ENCODE data around the gene CENPT.
A peak's percentile ranks its signal among the peaks of the same experiment; 100 is the strongest.

The CENPT gene

DNA sequence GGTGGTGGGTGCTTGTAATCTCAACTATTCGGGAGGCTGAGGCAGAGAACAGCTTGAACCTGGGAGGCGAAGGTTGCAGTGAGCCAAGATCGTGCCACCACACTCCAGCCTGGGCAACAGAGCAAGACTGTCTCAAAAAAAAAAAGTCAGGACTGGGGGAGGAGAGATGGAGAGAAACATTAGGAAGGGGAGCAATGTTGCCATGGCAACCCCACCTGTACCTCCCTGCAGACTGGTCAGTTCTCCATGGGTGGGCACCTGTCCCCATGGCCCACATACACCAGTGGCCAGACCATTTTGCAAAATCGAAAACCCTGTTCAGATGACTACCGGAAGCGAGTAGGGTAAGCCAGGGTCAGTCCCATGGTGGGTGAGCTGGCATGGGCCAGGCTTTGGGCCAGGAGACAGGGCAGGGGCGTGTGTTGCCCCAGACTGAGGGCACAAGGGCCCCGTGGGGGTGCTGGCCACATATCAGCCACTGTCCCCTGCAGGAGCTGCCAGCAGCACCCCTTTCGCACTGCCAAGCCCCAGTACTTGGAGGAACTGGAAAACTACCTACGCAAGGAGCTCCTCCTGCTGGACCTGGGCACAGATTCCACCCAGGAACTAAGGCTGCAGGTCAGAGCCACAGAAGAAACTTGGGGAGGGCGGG lies 26.8 kb downstream of the CENPT start:
- Histone ChIP-seq H3K27ac (ENCODE audit: low read depth in 2 of 2, low read length in 2 of 2) (no peak overlapping the region), H3K9me3 (ENCODE audit: control insufficient read depth in 2 of 2, low read length in 2 of 2) (no peaks in the 10 kb centered on the region), H3K4me1 (ENCODE audit: control insufficient read depth in 2 of 2, insufficient read depth in 2 of 2, low read length in 2 of 2) (no peaks in the 10 kb centered on the region), H3K9ac (ENCODE audit: low read depth in 1 of 2, low read length in 2 of 2) (no peak overlapping the region), H3K27me3 (ENCODE audit: control insufficient read depth in 2 of 2, insufficient read depth in 2 of 2, low read length in 2 of 2) (no peaks in the 10 kb centered on the region), H3K36me3 (ENCODE audit: control insufficient read depth in 2 of 2, insufficient read depth in 2 of 2, low read length in 2 of 2) (no peaks in the 10 kb centered on the region), H3K4me3 (ENCODE audit: low read length in 2 of 2) (no peak overlapping the region)

DNA sequence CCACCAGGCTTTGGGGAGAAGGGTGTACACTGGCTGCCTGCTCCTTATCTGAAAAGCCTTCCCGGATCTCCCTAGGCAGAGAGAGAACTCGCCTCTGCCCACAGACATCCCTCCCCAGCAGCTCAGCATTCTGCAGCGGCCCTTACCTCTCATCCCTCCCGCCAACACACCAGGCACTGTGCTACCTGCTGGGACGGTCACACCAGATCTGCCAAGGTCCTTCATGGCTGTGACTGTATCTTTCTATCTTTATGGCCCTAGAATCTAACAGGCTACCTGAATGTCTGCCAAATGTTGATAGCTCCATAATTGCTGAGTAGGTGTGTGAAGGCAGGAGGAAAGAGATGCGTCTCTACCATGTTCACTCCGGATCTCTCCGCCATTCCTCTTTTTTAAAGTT lies 32.9 kb downstream of the CENPT start:
- Histone ChIP-seq H3K4me1 (ENCODE audit: control insufficient read depth in 2 of 2, insufficient read depth in 2 of 2, low read length in 2 of 2) (peaks cover 6% of the 10 kb centered on the region in 2 donors), H3K36me3 (ENCODE audit: control insufficient read depth in 2 of 2, insufficient read depth in 2 of 2, low read length in 2 of 2) (no peaks in the 10 kb centered on the region), H3K27me3 (ENCODE audit: control insufficient read depth in 2 of 2, insufficient read depth in 2 of 2, low read length in 2 of 2) (no peaks in the 10 kb centered on the region), H3K4me3 (ENCODE audit: low read length in 2 of 2) (no peak overlapping the region), H3K9me3 (ENCODE audit: control insufficient read depth in 2 of 2, low read length in 2 of 2) (no peaks in the 10 kb centered on the region), H3K9ac (ENCODE audit: low read depth in 1 of 2, low read length in 2 of 2) (no peak overlapping the region), H3K27ac (ENCODE audit: low read depth in 2 of 2, low read length in 2 of 2) (no peak overlapping the region)

DNA sequence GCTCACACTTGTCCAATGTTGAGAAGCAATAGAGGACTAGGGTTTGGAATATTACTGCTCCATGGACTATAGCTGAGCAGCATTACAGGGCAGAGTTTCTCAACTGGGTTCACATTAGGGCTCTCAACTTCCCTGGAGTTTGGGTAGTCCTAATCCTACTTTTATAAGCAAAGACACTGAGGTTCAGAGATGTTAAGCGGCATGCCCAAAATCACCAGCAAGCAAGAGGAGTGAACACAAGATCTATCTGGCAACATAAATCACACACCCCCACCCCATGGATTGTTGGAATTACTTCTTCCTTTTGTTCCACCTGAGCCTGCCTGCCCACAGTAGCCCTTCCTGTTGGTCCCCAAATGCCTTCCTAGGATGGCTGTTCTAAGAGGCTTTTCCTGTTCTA lies 35.6 kb downstream of the CENPT start:
- Histone ChIP-seq H3K9me3 (ENCODE audit: control insufficient read depth in 2 of 2, low read length in 2 of 2) (no peaks in the 10 kb centered on the region), H3K9ac (ENCODE audit: low read depth in 1 of 2, low read length in 2 of 2) (no peak overlapping the region), H3K27ac (ENCODE audit: low read depth in 2 of 2, low read length in 2 of 2) (no peak overlapping the region), H3K27me3 (ENCODE audit: control insufficient read depth in 2 of 2, insufficient read depth in 2 of 2, low read length in 2 of 2) (no peaks in the 10 kb centered on the region), H3K4me1 (ENCODE audit: control insufficient read depth in 2 of 2, insufficient read depth in 2 of 2, low read length in 2 of 2) (peaks cover 10 to 11% of the 10 kb centered on the region in 2 donors), H3K36me3 (ENCODE audit: control insufficient read depth in 2 of 2, insufficient read depth in 2 of 2, low read length in 2 of 2) (no peaks in the 10 kb centered on the region), H3K4me3 (ENCODE audit: low read length in 2 of 2) (no peak overlapping the region)

DNA sequence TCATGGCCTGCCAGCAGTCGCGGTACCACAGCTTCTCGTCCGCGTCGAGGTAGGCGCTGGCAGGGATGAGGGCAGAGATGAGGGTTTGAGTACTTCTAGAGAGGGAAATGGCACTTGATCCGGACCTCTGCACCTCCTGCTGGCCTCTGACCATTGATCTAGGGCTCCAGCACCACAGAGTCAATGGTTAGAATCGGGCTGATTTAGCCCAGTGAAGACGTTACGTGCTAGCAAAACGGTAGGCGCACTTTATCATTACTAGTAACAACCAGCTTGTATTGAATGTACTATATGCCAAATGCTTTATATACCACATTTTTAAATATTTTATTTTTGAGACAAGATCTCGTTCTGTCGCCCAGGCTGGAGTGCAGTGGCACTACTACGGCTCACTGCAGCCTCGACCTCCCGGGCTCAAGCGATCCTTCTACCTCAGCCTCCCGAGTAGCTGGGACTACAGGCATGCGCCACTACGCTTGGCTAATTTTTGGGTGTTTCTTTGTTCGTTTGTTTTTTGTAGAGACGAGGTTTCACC lies 40.3 kb downstream of the CENPT start:
- no peaks in the 10 kb centered on the region for H3K9me3 ChIP-seq (ENCODE audit: control insufficient read depth in 2 of 2, low read length in 2 of 2)
- peak overlapping the region in 1 of 2 donors; percentile 60 for H3K27ac ChIP-seq (ENCODE audit: low read depth in 2 of 2, low read length in 2 of 2)
- H3K36me3 ChIP-seq (ENCODE audit: control insufficient read depth in 2 of 2, insufficient read depth in 2 of 2, low read length in 2 of 2), result peaks cover 5 to 9% of the 10 kb centered on the region in 2 donors
- peak overlapping the region; percentile 93 for H3K4me3 ChIP-seq (ENCODE audit: low read length in 2 of 2)
- peaks cover 14 to 20% of the 10 kb centered on the region in 2 donors for H3K4me1 ChIP-seq (ENCODE audit: control insufficient read depth in 2 of 2, insufficient read depth in 2 of 2, low read length in 2 of 2)
- H3K27me3 ChIP-seq (ENCODE audit: control insufficient read depth in 2 of 2, insufficient read depth in 2 of 2, low read length in 2 of 2), result no peaks in the 10 kb centered on the region
- peak overlapping the region; percentile 61 to 95 for H3K9ac ChIP-seq (ENCODE audit: low read depth in 1 of 2, low read length in 2 of 2)

DNA sequence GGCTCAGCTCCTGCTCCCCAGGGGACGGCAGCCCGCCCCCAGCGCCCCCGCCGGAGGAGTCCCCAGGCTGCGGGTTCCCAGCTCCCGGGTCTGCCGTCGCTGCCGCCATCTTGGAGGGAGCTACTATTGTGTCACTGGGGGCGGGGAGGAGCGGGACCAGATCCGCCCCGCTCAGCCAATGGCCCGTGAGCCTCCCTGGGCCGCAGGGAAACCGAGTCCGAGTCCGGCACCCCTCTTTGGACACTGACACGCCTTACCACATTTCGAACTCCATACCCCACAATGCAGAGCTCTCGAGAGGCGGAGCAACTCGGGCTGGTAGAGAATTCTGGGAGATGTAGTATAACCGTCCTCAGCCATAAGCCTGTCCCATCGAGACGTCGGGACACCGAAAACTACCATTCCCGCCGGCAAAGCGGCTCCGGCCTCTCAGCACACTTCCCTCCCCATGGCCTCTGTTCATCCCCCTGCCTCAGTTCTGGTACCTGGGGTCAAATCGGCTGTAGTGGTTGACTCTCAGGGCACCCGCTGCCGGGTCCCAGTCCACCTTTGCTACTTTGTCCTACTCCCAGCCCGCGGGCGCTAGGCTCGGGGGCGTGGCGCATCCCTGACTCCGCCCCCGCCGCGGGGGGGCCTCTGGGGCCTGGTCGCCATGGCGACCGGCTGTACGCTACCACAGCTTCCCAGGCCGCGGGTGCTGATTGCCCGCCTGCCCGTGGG lies 40.9 kb downstream of the CENPT start, which contains the start of the genes RANBP10 and TSNAXIP1:
RANBP10 (minus strand) TSS at position 133 of the 720 bp plus-strand sequence; CDS start at position 109, 24 bp downstream.
TSNAXIP1 (plus strand) TSS at position 462 of the 720 bp plus-strand sequence. CDS start 261 bp downstream, outside the sequence.
- H3K27me3 ChIP-seq (ENCODE audit: control insufficient read depth in 2 of 2, insufficient read depth in 2 of 2, low read length in 2 of 2), result no peaks in the 10 kb centered on the region
- peaks cover 14 to 20% of the 10 kb centered on the region in 2 donors for H3K4me1 ChIP-seq (ENCODE audit: control insufficient read depth in 2 of 2, insufficient read depth in 2 of 2, low read length in 2 of 2)
- peak within 1 kb of the TSS; percentile 93 to 95 for H3K9ac ChIP-seq (ENCODE audit: low read depth in 1 of 2, low read length in 2 of 2)
- peak within 1 kb of the TSS; percentile 93 for H3K4me3 ChIP-seq (ENCODE audit: low read length in 2 of 2)
- no peaks in the 10 kb centered on the region for H3K9me3 ChIP-seq (ENCODE audit: control insufficient read depth in 2 of 2, low read length in 2 of 2)
- peak within 1 kb of the TSS; percentile 67 to 68 for H3K27ac ChIP-seq (ENCODE audit: low read depth in 2 of 2, low read length in 2 of 2)
- H3K36me3 ChIP-seq (ENCODE audit: control insufficient read depth in 2 of 2, insufficient read depth in 2 of 2, low read length in 2 of 2), result peaks cover 5 to 11% of the 10 kb centered on the region in 2 donors

DNA sequence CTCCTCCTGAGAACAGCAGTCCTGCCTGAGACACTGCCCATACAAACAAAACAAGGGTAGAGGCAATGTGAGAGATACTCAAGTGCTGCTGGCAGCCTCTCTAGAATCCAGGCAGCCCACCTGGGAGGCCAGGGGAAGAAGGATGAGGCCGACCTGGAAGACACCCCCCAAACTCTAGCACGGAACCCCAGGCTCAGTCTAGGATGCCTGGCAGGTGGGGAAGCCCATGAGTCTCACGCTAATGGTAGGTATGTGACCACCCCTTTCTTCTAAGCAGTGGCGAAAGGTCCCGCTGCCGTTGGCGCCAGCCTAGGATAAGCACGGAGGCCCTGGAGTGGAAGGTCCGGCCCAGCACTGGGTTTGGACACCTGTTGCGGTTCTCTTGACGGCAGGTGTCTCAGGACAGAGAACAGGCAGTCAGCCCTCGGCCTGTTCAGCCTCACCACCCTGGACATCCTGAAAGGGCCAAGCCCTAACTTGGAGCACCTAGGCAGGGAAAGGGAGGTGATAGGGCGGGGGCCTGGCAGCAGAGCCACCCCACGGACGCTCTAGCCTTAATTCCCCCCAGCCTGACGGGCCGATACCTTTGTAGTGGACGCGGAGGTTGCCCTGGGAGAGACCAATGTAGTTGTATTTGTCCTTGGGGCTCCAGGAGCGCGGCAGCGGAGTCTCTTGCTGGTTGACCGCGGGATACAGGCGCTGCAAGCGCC lies 41.6 kb downstream of the CENPT start:
- Histone ChIP-seq H3K4me1 (ENCODE audit: control insufficient read depth in 2 of 2, insufficient read depth in 2 of 2, low read length in 2 of 2) (peaks cover 14 to 20% of the 10 kb centered on the region in 2 donors), H3K4me3 (ENCODE audit: low read length in 2 of 2) (peak overlapping the region; percentile 93), H3K9ac (ENCODE audit: low read depth in 1 of 2, low read length in 2 of 2) (peak overlapping the region; percentile 93 to 95), H3K27ac (ENCODE audit: low read depth in 2 of 2, low read length in 2 of 2) (peak overlapping the region; percentile 67 to 68), H3K9me3 (ENCODE audit: control insufficient read depth in 2 of 2, low read length in 2 of 2) (no peaks in the 10 kb centered on the region), H3K27me3 (ENCODE audit: control insufficient read depth in 2 of 2, insufficient read depth in 2 of 2, low read length in 2 of 2) (no peaks in the 10 kb centered on the region), H3K36me3 (ENCODE audit: control insufficient read depth in 2 of 2, insufficient read depth in 2 of 2, low read length in 2 of 2) (peaks cover 11% of the 10 kb centered on the region in 2 donors)

DNA sequence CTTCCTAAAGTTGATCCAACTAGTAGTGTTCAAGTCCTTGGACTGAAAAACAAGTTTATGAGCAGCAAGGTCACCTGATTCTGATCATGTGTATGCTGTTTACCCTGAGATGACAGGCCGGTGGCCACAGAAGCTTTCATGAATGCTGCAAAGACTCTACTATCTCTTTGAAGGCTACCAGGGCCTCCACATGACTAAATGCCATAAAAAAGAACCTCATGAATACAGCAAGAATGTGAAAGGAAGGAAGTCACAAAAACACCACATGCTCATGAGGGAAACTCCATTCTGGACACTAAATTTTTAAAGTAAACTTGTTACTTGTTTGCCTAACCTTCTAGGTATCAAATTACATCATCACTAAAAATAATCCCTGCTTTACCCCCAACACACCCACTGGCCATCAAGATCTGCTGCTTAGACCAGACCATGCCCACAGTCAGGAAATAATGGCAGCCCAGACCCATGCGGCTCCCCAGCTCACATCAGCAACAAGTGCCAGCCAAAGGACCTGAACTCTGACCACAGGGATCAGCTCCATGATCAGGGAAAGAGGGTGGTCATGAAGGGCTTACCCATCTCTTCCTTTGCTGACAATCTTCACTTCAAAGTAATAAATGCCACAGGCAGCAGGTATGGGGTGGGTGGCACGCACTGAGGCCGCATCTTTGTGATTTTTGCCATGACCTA lies 42.5 kb downstream of the CENPT start:
- H3K36me3 ChIP-seq (ENCODE audit: control insufficient read depth in 2 of 2, insufficient read depth in 2 of 2, low read length in 2 of 2), result peaks cover 16 to 17% of the 10 kb centered on the region in 2 donors
- H3K4me3 ChIP-seq (ENCODE audit: low read length in 2 of 2), result peak overlapping the region; percentile 93
- H3K9ac ChIP-seq (ENCODE audit: low read depth in 1 of 2, low read length in 2 of 2), result peak overlapping the region in 1 of 2 donors; percentile 93
- H3K27me3 ChIP-seq (ENCODE audit: control insufficient read depth in 2 of 2, insufficient read depth in 2 of 2, low read length in 2 of 2), result no peaks in the 10 kb centered on the region
- no peaks in the 10 kb centered on the region for H3K9me3 ChIP-seq (ENCODE audit: control insufficient read depth in 2 of 2, low read length in 2 of 2)
- no peak overlapping the region for H3K27ac ChIP-seq (ENCODE audit: low read depth in 2 of 2, low read length in 2 of 2)
- peaks cover 14 to 23% of the 10 kb centered on the region in 2 donors for H3K4me1 ChIP-seq (ENCODE audit: control insufficient read depth in 2 of 2, insufficient read depth in 2 of 2, low read length in 2 of 2)

DNA sequence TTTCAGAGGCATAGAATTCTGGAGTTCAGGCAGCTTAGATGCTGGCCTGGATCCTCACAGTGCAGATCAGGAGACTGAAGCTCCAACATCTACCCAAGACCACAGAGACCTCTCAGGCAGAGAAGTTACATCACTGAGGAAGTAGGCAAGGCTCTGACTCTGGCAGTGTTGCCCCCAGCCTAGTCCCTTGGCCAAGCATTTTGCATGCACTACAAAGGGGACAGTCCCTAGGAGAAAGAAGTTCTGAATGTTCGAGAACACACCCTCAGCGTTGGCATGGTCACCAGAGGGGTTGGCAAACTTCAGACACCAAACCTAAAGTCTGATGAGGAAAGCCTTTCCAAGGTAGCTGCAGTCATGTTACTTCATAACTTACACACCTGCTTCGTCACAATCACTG lies 43.6 kb downstream of the CENPT start:
- Histone ChIP-seq H3K9ac (ENCODE audit: low read depth in 1 of 2, low read length in 2 of 2) (no peak overlapping the region), H3K4me3 (ENCODE audit: low read length in 2 of 2) (no peak overlapping the region), H3K27me3 (ENCODE audit: control insufficient read depth in 2 of 2, insufficient read depth in 2 of 2, low read length in 2 of 2) (no peaks in the 10 kb centered on the region), H3K9me3 (ENCODE audit: control insufficient read depth in 2 of 2, low read length in 2 of 2) (no peaks in the 10 kb centered on the region), H3K4me1 (ENCODE audit: control insufficient read depth in 2 of 2, insufficient read depth in 2 of 2, low read length in 2 of 2) (peaks cover 14 to 23% of the 10 kb centered on the region in 2 donors), H3K36me3 (ENCODE audit: control insufficient read depth in 2 of 2, insufficient read depth in 2 of 2, low read length in 2 of 2) (peaks cover 19 to 21% of the 10 kb centered on the region in 2 donors), H3K27ac (ENCODE audit: low read depth in 2 of 2, low read length in 2 of 2) (no peak overlapping the region)

DNA sequence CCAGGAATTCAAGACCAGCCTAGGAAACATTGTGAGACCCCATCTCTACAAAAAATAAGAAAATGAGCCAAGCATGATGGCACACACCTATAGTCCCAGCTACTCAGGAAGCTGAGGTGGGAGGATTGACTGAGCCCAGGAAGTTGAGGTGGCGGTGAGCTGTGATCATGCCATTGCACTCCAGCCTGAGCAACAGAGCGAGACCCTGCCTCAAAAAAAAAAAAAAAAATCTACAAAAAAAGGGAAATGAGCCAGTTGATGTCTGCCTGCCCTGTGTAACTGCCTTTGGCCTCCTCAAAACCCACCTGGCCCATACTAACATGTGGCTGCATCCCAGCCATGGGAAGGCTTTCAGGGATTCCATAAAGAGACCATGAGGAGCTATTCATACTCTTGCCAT lies 45.6 kb downstream of the CENPT start:
- Histone ChIP-seq H3K4me1 (ENCODE audit: control insufficient read depth in 2 of 2, insufficient read depth in 2 of 2, low read length in 2 of 2) (peaks cover 9 to 18% of the 10 kb centered on the region in 2 donors), H3K9ac (ENCODE audit: low read depth in 1 of 2, low read length in 2 of 2) (no peak overlapping the region), H3K27ac (ENCODE audit: low read depth in 2 of 2, low read length in 2 of 2) (no peak overlapping the region), H3K36me3 (ENCODE audit: control insufficient read depth in 2 of 2, insufficient read depth in 2 of 2, low read length in 2 of 2) (peaks cover 21 to 24% of the 10 kb centered on the region in 2 donors), H3K27me3 (ENCODE audit: control insufficient read depth in 2 of 2, insufficient read depth in 2 of 2, low read length in 2 of 2) (no peaks in the 10 kb centered on the region), H3K9me3 (ENCODE audit: control insufficient read depth in 2 of 2, low read length in 2 of 2) (no peaks in the 10 kb centered on the region), H3K4me3 (ENCODE audit: low read length in 2 of 2) (no peak overlapping the region)
